OCI-LY3 (cell line): ENCODE data around the gene LYST.

Experiments
- H2AFZ ChIP-seq: fragments of 200-600, 300-600 bp; shearing (Covaris generic); 2 replicates; pipeline ENCODE4 v1.6.0; 2014; ENCODE audit warnings: antibody characterized with exemption, low read depth, low read length
- H3K27ac ChIP-seq: fragments of 200-600, 300-600 bp; sonication (generic); 2 replicates; pipeline ENCODE4 v1.5.1; 2014; ENCODE audit warnings: mild to moderate bottlenecking, low read length, moderate library complexity, mixed read lengths
- H3K27me3 ChIP-seq: fragments of 200-600, 300-600 bp; sonication (generic); 2 replicates; pipeline ENCODE4 v1.6.1; 2014; ENCODE audit warnings: low read depth, low read length, mixed read lengths
- H3K36me3 ChIP-seq: fragments of 200-600, 300-600 bp; sonication (generic); replicated peaks from 2 replicates; pipeline ENCODE3; 2014; ENCODE audit warnings: low read depth, low read length, mixed read lengths
- H3K4me1 ChIP-seq: fragments of 300-600, 200-600 bp; sonication (generic); 2 replicates; pipeline ENCODE4 v1.6.1; 2014; ENCODE audit warnings: low read length, mixed read lengths
- H3K4me2 ChIP-seq: fragments of 200-600, 300-600 bp; sonication (generic); 2 replicates; pipeline ENCODE4 v1.6.1; 2014; ENCODE audit warnings: low read length, mixed read lengths
- H3K4me3 ChIP-seq: fragments of 300-600, 200-600 bp; sonication (generic); 2 replicates; pipeline ENCODE4 v1.5.1; 2014; ENCODE audit warnings: antibody characterized with exemption, mild to moderate bottlenecking, low read length, moderate library complexity
- H3K79me2 ChIP-seq: fragments of 300-600, 200-600 bp; shearing (Covaris generic); 2 replicates; pipeline ENCODE4 v1.6.1; 2014; ENCODE audit warnings: mild to moderate bottlenecking, low read length, mixed read lengths
- H3K9ac ChIP-seq: fragments of 300-600, 200-600 bp; shearing (Covaris generic); 2 replicates; pipeline ENCODE4 v1.6.0; 2014; ENCODE audit warnings: mild to moderate bottlenecking, low read length, moderate library complexity
- H3K9me3 ChIP-seq: fragments of 200-600, 300-600 bp; shearing (Covaris generic); 2 replicates; pipeline ENCODE4 v1.6.1; 2014; ENCODE audit warnings: low read length, mixed read lengths; ENCODE audit not compliant: insufficient read depth
- H4K20me1 ChIP-seq: fragments of 200-600, 300-600 bp; sonication (generic); 2 replicates; pipeline ENCODE4 v1.6.1; 2016; ENCODE audit warnings: low read length, mixed read lengths; ENCODE audit not compliant: insufficient read depth
- EZH2phosphoT487 ChIP-seq: fragments of 200-600 bp; shearing (Covaris generic); IDR thresholded peaks from 2 replicates; pipeline ENCODE4 v1.6.1; 2018; ENCODE audit warnings: antibody characterized with exemption, mixed run types, low read depth
- TF ChIP-seq, protein P1 (sequence below): fragments of 200-600, 300-600 bp; sonication (generic); IDR thresholded peaks from 2 replicates; pipeline ENCODE4 v1.5.1; 2014; ENCODE audit warnings: antibody characterized with exemption, low read length, low read depth

Gene LYST

GRCh38 chr1:235860829-235861228 is 5.9 kb downstream of the LYST start:
- Histone ChIP-seq H3K79me2 (no peaks in the 10 kb centered on the region; the same call in 1 of the 2 replicates), H4K20me1 (no peaks in the 10 kb centered on the region), H3K27me3 (no peaks in the 10 kb centered on the region), H3K4me3 (no peak overlapping the region), H3K27ac (no peak overlapping the region), H3K9ac (no peak overlapping the region), H2AFZ (no peak overlapping the region), H3K9me3 (no peaks in the 10 kb centered on the region), H3K36me3 (no peaks in the 10 kb centered on the region), H3K4me2 (no peak overlapping the region; the same call in 1 of the 2 replicates), H3K4me1 (peaks cover 40% of the 10 kb centered on the region)
- TF ChIP-seq, protein P1, sequence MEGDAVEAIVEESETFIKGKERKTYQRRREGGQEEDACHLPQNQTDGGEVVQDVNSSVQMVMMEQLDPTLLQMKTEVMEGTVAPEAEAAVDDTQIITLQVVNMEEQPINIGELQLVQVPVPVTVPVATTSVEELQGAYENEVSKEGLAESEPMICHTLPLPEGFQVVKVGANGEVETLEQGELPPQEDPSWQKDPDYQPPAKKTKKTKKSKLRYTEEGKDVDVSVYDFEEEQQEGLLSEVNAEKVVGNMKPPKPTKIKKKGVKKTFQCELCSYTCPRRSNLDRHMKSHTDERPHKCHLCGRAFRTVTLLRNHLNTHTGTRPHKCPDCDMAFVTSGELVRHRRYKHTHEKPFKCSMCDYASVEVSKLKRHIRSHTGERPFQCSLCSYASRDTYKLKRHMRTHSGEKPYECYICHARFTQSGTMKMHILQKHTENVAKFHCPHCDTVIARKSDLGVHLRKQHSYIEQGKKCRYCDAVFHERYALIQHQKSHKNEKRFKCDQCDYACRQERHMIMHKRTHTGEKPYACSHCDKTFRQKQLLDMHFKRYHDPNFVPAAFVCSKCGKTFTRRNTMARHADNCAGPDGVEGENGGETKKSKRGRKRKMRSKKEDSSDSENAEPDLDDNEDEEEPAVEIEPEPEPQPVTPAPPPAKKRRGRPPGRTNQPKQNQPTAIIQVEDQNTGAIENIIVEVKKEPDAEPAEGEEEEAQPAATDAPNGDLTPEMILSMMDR: no peak
- TF ChIP-seq EZH2phosphoT487: no peak

DNA sequence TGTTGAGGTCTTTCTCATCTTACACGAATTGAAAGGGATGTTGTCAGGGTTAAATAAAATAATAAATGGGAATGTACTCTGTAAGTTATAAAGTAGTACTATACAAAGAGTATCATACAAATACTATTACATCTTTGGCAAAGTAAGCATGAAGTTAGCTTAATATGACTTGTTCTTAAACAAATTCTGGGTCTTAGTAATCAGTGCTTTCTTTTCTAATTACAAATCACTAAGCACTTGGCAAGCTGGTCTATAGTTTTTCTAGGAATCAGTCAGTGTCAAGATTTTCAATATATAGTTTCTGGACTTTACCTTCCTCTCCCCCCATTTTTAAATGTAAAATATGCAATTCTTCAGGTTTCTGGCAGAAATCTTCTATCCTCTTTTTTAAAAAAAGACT is 6.9 kb downstream of the LYST start:
- H3K79me2 ChIP-seq: no peaks in the 10 kb centered on the region; the same call in 1 of the 2 replicates
- peaks cover 4% of the 10 kb centered on the region; the same call in 1 of the 2 replicates for H3K27me3 ChIP-seq
- peak overlapping the region; percentile 43 for H3K4me2 ChIP-seq
- no peak overlapping the region; the same call in 1 of the 2 replicates for H3K27ac ChIP-seq
- H4K20me1 ChIP-seq: no peaks in the 10 kb centered on the region
- no peak overlapping the region for H2AFZ ChIP-seq
- no peaks in the 10 kb centered on the region for H3K9me3 ChIP-seq
- H3K9ac ChIP-seq: no peak overlapping the region
- TF ChIP-seq, protein P1: no peak
- TF ChIP-seq EZH2phosphoT487: no peak
- H3K36me3 ChIP-seq: no peaks in the 10 kb centered on the region
- no peak overlapping the region for H3K4me3 ChIP-seq
- peaks cover 33% of the 10 kb centered on the region for H3K4me1 ChIP-seq

GRCh38 chr1:235858766-235859165 is 7.9 kb downstream of the LYST start:
- peaks cover 9% of the 10 kb centered on the region for H3K27me3 ChIP-seq
- no peaks in the 10 kb centered on the region; the same call in 1 of the 2 replicates for H3K79me2 ChIP-seq
- peaks cover 33% of the 10 kb centered on the region for H3K4me1 ChIP-seq
- H2AFZ ChIP-seq: no peak overlapping the region
- H3K9ac ChIP-seq: no peak overlapping the region
- TF ChIP-seq, protein P1: no peak
- TF ChIP-seq EZH2phosphoT487: no peak
- H3K4me3 ChIP-seq: no peak overlapping the region
- H4K20me1 ChIP-seq: no peaks in the 10 kb centered on the region
- no peak overlapping the region for H3K27ac ChIP-seq
- H3K36me3 ChIP-seq: no peaks in the 10 kb centered on the region
- H3K4me2 ChIP-seq: no peak overlapping the region
- H3K9me3 ChIP-seq: no peaks in the 10 kb centered on the region

DNA sequence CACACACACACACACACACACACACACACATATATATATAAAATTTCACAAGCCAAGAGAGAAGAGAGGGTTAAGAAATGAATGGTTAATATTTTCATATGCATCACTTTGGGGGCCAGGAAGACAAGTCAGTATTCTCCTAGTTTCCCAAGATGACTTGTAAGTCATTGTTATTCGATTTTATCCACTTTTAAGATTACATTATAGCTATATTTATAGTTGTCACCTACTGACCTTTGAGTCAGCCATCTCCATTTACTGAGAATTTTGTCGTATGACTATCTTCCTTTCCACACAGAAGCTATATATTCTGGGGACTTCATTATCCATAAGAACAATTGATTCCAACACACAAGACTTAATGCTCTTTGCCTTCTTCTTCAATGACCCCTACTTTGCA is 8.9 kb downstream of the LYST start:
- TF ChIP-seq, protein P1: no peak
- no peak for TF ChIP-seq EZH2phosphoT487
- no peak overlapping the region for H3K4me3 ChIP-seq
- H3K36me3 ChIP-seq: no peaks in the 10 kb centered on the region
- H2AFZ ChIP-seq: no peak overlapping the region
- H3K27me3 ChIP-seq: peaks cover 13% of the 10 kb centered on the region
- H3K9me3 ChIP-seq: no peaks in the 10 kb centered on the region
- H4K20me1 ChIP-seq: no peaks in the 10 kb centered on the region
- peaks cover 33% of the 10 kb centered on the region for H3K4me1 ChIP-seq
- no peak overlapping the region for H3K4me2 ChIP-seq
- no peak overlapping the region for H3K9ac ChIP-seq
- no peaks in the 10 kb centered on the region; the same call in 1 of the 2 replicates for H3K79me2 ChIP-seq
- H3K27ac ChIP-seq: no peak overlapping the region
